ENCODE results near the gene GMCL2. TPM values are rescaled to one million over a fixed set of nuclear protein-coding genes. Genes with fewer than 3 reads are reported as not detected.

Gene GMCL2
- total RNA-seq, 1 experiment from 2014 or later: not detected

- no peak for TF ChIP-seq CTCF (conservative IDR thresholded peaks at IDR 0.05)
- H3K4me2 ChIP-seq (ENCODE audit: insufficient read depth, insufficient read length, low read length): no peak overlapping the region
- no peak overlapping the region for H4K91ac ChIP-seq (ENCODE audit: insufficient read length, low read depth, low read length)
- no peak overlapping the region for H3K23ac ChIP-seq (ENCODE audit: insufficient read length, low read depth, low read length)
- Mint-ChIP-seq H3K4me3 (no peak overlapping the region), H3K27me3 (ENCODE audit: low read depth) (peaks cover 2% of the 10 kb centered on the region; the same call in 1 of the 2 replicates), H3K36me3 (ENCODE audit: insufficient read depth in 1 of 3, low read depth in 3 of 3) (peaks cover 32 to 94% (median 84%) of the 10 kb centered on the region in 3 experiments; a peak in 6 of 7 replicates), H3K4me1 (peaks cover 13 to 16% of the 10 kb centered on the region in 2 experiments), H3K9me3 (no peaks in the 10 kb centered on the region), H3K27ac (no peak overlapping the region)
- H2BK5ac ChIP-seq (ENCODE audit: insufficient read length, low read length): no peak overlapping the region
- H3K27me3 ChIP-seq (ENCODE audit: insufficient read depth, low read length): no peaks in the 10 kb centered on the region
- no peak overlapping the region for H4K8ac ChIP-seq (replicated peaks; ENCODE audit: insufficient read length, low read depth, low read length)
- no peak overlapping the region for H2BK120ac ChIP-seq (ENCODE audit: low read depth, low read length, poor library complexity, severe bottlenecking)
- H2BK15ac ChIP-seq (ENCODE audit: low read depth, low read length): no peak overlapping the region
- H2AK5ac ChIP-seq (ENCODE audit: insufficient read length, low read length): no peak overlapping the region
- H3K9ac ChIP-seq (ENCODE audit: extremely low read depth, insufficient read length, low read length): no peak overlapping the region
- no peaks in the 10 kb centered on the region for H3K79me1 ChIP-seq (ENCODE audit: insufficient read depth, low read depth, low read length, poor library complexity, severe bottlenecking)
- H3K4me1 ChIP-seq (ENCODE audit: insufficient read depth, low read length): no peaks in the 10 kb centered on the region
- H3T11ph ChIP-seq (ENCODE audit: low read length): no peak overlapping the region
- H2BK20ac ChIP-seq (ENCODE audit: low read depth, low read length, poor library complexity, severe bottlenecking): no peak overlapping the region
- H3K14ac ChIP-seq (ENCODE audit: insufficient read depth, low read length): no peak overlapping the region
- no peak overlapping the region for H4K5ac ChIP-seq (ENCODE audit: insufficient read length, low read depth, low read length)
- no peak for DNase-seq
- H3K79me2 ChIP-seq (ENCODE audit: insufficient read depth, low read length): no peaks in the 10 kb centered on the region
- H2BK12ac ChIP-seq (ENCODE audit: insufficient read length, low read depth, low read length): no peak overlapping the region
- H3K18ac ChIP-seq (ENCODE audit: insufficient read length, low read depth, low read length): no peak overlapping the region
- no peaks in the 10 kb centered on the region for H3K9me3 ChIP-seq (ENCODE audit: control insufficient read depth, low read depth, low read length)
- no peaks in the 10 kb centered on the region for H4K20me1 ChIP-seq (ENCODE audit: control insufficient read depth, insufficient read depth, insufficient read length)
- no peak overlapping the region for H2AFZ ChIP-seq (ENCODE audit: low read length)
- H3K56ac ChIP-seq (ENCODE audit: insufficient read length, low read depth, low read length): no peak overlapping the region
- no peaks in the 10 kb centered on the region for H3K23me2 ChIP-seq (ENCODE audit: insufficient read length, low read depth, low read length, poor library complexity, severe bottlenecking)
- no CpG with 5 or more reads among the region's 3 CpGs for WGBS (ENCODE audit: extremely low coverage, insufficient read length, low lambda C conversion rate)
- no peak overlapping the region for H3K4ac ChIP-seq (ENCODE audit: low read depth, low read length)
- no peak overlapping the region for H3K27ac ChIP-seq (ENCODE audit: insufficient read length, low read depth, low read length)
Measured at GRCh38 chr5:178216779-178217178, 29.6 kb upstream of the GMCL2 start.

Measured in H9 (cell line).